HepG2 (cell line): ENCODE results near the gene PMEL. TPM values are rescaled to one million over a fixed set of nuclear protein-coding genes. Genes with fewer than 3 reads are reported as not detected.
A peak's percentile ranks its signal among the peaks of the same experiment; 100 is the strongest.

Experiments used
- CENPX ChIP-seq: sonication (generic); formaldehyde crosslinking; IDR thresholded peaks from 2 replicates; pipeline ENCODE4 v1.9.0; 2021; ENCODE audit warnings: mild to moderate bottlenecking, missing genetic modification reagents, moderate library complexity
- ELF4 ChIP-seq: sonication (generic); formaldehyde crosslinking; IDR thresholded peaks from 2 replicates; pipeline ENCODE4 v1.5.0; 2020; ENCODE audit warnings: missing genetic modification reagents, mild to moderate bottlenecking, moderate library complexity, borderline replicate concordance
- ERF ChIP-seq: IDR thresholded peaks from 2 replicates; pipeline ENCODE4 v1.6.1; 2018; ENCODE audit warnings: missing biosample characterization, missing genetic modification reagents
- FOSL1 ChIP-seq: sonication (generic); formaldehyde crosslinking; IDR thresholded peaks from 2 replicates; pipeline ENCODE4 v1.9.0; 2021; ENCODE audit warnings: missing genetic modification reagents, borderline replicate concordance
- HNRNPK ChIP-seq: fragments of 200-400 bp; formaldehyde crosslinking; IDR thresholded peaks from 2 replicates; pipeline ENCODE4 v1.6.1; 2018; ENCODE audit warnings: low read length, low read depth, moderate library complexity, mild to moderate bottlenecking; ENCODE audit not compliant: poor library complexity, severe bottlenecking
- KMT2A ChIP-seq: sonication (generic); formaldehyde crosslinking; IDR thresholded peaks from 2 replicates; pipeline ENCODE4 v1.4.0; 2020; ENCODE audit warnings: missing genetic modification reagents
- NFE2L1 ChIP-seq: sonication (generic); formaldehyde crosslinking; IDR thresholded peaks from 2 replicates; pipeline ENCODE4 v1.4.0; 2020; ENCODE audit warnings: missing genetic modification reagents, mild to moderate bottlenecking, borderline replicate concordance
- RAD21 ChIP-seq: fragments of 450-650 bp; formaldehyde crosslinking; IDR thresholded peaks from 2 replicates; pipeline ENCODE4 v1.5.0; 2020; ENCODE audit warnings: mild to moderate bottlenecking
- SIN3A ChIP-seq: IDR thresholded peaks from 2 replicates; pipeline ENCODE4 v1.6.1; 2011; ENCODE audit warnings: low read depth, mild to moderate bottlenecking, control low read depth, low read length, borderline replicate concordance
- SOX13 ChIP-seq, 3 experiments: fragments of 450-650 bp in 1 of 3; sonication (generic) in 1 of 3; formaldehyde crosslinking in 1 of 3; IDR thresholded peaks in 2 of 3; conservative IDR thresholded peaks in 1 of 3; 2 replicates each; pipeline versions ENCODE4 v1.5.0 to v1.6.1; 2016 to 2020; ENCODE audit warnings: antibody characterized with exemption in 1 of 3, mild to moderate bottlenecking in 1 of 3, missing compliant biosample characterization in 1 of 3, missing genetic modification reagents in 1 of 3, moderate library complexity in 1 of 3
- STAT6 ChIP-seq: sonication (generic); formaldehyde crosslinking; IDR thresholded peaks from 2 replicates; pipeline ENCODE4 v1.4.0; 2020; ENCODE audit warnings: missing genetic modification reagents, mild to moderate bottlenecking, borderline replicate concordance
- ZBTB49 ChIP-seq: sonication (generic); formaldehyde crosslinking; IDR thresholded peaks from 2 replicates; pipeline ENCODE4 v1.4.0; 2020; ENCODE audit warnings: missing genetic modification reagents, borderline replicate concordance
- ZNF180 ChIP-seq: sonication (generic); formaldehyde crosslinking; IDR thresholded peaks from 2 replicates; pipeline ENCODE4 v1.4.0; 2020; ENCODE audit warnings: low read depth, missing genetic modification reagents, borderline replicate concordance
- ZNF235 ChIP-seq: sonication (generic); formaldehyde crosslinking; IDR thresholded peaks from 2 replicates; pipeline ENCODE4 v1.8.1; 2023; ENCODE audit warnings: mild to moderate bottlenecking, missing genetic modification reagents, borderline replicate concordance
- ZNF557 ChIP-seq: sonication (generic); formaldehyde crosslinking; IDR thresholded peaks from 2 replicates; pipeline ENCODE4 v1.4.0; 2020; ENCODE audit warnings: missing genetic modification reagents
- ZNF691 ChIP-seq: sonication (generic); formaldehyde crosslinking; IDR thresholded peaks from 2 replicates; pipeline ENCODE4 v1.4.0; 2020; ENCODE audit warnings: missing genetic modification reagents, low read depth, mild to moderate bottlenecking, borderline replicate concordance
- ZNF775 ChIP-seq: sonication (generic); formaldehyde crosslinking; IDR thresholded peaks from 2 replicates; pipeline ENCODE4 v1.4.0; 2020; ENCODE audit warnings: missing genetic modification reagents, mild to moderate bottlenecking, moderate library complexity, borderline replicate concordance
- ZSCAN5A ChIP-seq: sonication (generic); formaldehyde crosslinking; IDR thresholded peaks from 2 replicates; pipeline ENCODE4 v1.8.0; 2022; ENCODE audit warnings: mild to moderate bottlenecking, missing genetic modification reagents, borderline replicate concordance
- polyA plus RNA-seq, 8 experiments: library from polyadenylated mRNA; depleted of rRNA in 3 of 8; stranded (reverse) in 7 of 8; unstranded in 1 of 8; fragments of >200 nt; fragmentation: Illumina TruSeq in 4 of 8; extraction: Trizol in 4 of 8; gene quantifications; 2 replicates each; pipeline versions ENCODE4 v1.2.1 to v1.2.3, GENCODE V29; 2011 to 2016; ENCODE audit warnings: low read depth in 4 of 8, missing spikeins in 1 of 8, mixed read lengths in 1 of 8; ENCODE audit not compliant: insufficient read depth in 1 of 8
- total RNA-seq, 5 experiments: library from RNA; depleted of rRNA; stranded (reverse); fragments of >200 nt; fragmentation: Illumina TruSeq; extraction: Trizol; gene quantifications; 2 replicates each; pipeline ENCODE4 v1.2.3, GENCODE V29; 2016; ENCODE audit warnings: low read depth in 1 of 5

PMEL gene
- total and polyA plus RNA-seq, 2 of the 13 experiments (the other 11 are each of a cell fraction or from before 2014, with no cell fraction given), result 0.49 to 3.3 TPM

GRCh38 chr12:55927588-55928502 is 38.0 kb downstream of the PMEL start, which contains the start of gene PYM1 (continued):
- TF ChIP-seq ZNF691 (peak; percentile 72), STAT6 (no peak; the same call in 1 of the 2 replicates), ELF4 (CRISPR knock-in tag) (no peak), SOX13 (IDR thresholded peaks at IDR 0.05) (0 out of 2 replicates have a peak, but pooled peaks have one; percentile 18), SOX13 (CRISPR knock-in tag; conservative IDR thresholded peaks at IDR 0.05 in 1 of 2, IDR thresholded peaks at IDR 0.05 in 1 of 2) (no peak), ERF (CRISPR knock-in tag) (peak; percentile 52; the same call in 1 of the 2 replicates), FOSL1 (CRISPR knock-in tag) (no peak), SIN3A (peak; percentile 56; the same call in 1 of the 2 replicates), HNRNPK (no peak), ZBTB49 (CRISPR knock-in tag) (no peak), RAD21 (CRISPR knock-in tag) (0 out of 2 replicates have a peak, but pooled peaks have one; percentile 13), ZNF235 (CRISPR knock-in tag) (0 out of 2 replicates have a peak, but pooled peaks have one; percentile 52), ZSCAN5A (CRISPR knock-in tag) (no peak), ZNF775 (CRISPR knock-in tag) (no peak), ZNF180 (CRISPR knock-in tag) (no peak), NFE2L1 (no peak), KMT2A (CRISPR knock-in tag) (peak; percentile 30; the same call in 1 of the 2 replicates), CENPX (no peak), ZNF557 (CRISPR knock-in tag) (0 out of 2 replicates have a peak, but pooled peaks have one; percentile 11)
